HG02885 (cell line): ENCODE data around the gene COL13A1.

Source experiments
- ATAC-seq: cut with Tn5 transposase; IDR thresholded peaks from one replicate; pipeline ENCODE4 v1.9.1; 2021; ENCODE audit warnings: mild to moderate bottlenecking; ENCODE audit not compliant: unreplicated experiment, poor library complexity

COL13A1 gene

DNA sequence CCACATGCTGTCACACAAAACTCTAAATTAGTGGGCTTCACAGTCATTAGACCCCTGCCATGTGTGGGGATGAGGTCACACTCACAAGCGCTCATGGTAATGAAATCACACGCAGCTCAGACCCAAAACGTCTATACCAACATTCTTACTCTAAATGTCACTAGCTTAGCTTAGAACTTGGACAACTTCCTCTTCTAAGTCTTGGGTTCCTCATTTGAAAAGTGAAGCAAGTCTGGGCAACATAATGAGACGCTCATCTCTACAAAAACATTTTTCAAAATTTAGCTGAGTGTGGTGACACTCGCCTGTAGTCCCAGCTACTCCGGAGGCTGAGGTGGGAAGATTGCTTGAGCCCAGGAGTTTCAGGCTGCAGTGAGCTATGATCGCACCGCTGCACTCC is 158.2 kb downstream of the COL13A1 start:
- no peak for ATAC-seq

DNA sequence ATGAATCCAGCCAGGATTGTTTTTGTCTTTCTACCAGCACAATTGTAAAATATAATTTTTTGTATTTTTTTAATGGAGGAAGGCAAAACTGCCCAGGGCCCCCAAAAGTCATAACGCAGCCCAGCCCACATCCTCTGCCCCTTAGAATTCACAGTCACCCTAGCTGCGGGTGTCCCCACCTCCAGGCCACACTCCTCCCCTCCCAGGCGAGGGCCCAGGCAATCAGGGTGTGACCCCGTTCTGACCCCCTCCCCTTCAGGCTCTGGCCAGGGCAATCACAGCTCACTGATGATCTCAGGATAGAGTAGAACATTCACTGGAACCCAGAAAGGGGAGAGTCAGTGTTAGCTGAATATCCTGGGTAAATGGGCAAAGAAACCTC is 158.9 kb downstream of the COL13A1 start:
- no peak for ATAC-seq

DNA sequence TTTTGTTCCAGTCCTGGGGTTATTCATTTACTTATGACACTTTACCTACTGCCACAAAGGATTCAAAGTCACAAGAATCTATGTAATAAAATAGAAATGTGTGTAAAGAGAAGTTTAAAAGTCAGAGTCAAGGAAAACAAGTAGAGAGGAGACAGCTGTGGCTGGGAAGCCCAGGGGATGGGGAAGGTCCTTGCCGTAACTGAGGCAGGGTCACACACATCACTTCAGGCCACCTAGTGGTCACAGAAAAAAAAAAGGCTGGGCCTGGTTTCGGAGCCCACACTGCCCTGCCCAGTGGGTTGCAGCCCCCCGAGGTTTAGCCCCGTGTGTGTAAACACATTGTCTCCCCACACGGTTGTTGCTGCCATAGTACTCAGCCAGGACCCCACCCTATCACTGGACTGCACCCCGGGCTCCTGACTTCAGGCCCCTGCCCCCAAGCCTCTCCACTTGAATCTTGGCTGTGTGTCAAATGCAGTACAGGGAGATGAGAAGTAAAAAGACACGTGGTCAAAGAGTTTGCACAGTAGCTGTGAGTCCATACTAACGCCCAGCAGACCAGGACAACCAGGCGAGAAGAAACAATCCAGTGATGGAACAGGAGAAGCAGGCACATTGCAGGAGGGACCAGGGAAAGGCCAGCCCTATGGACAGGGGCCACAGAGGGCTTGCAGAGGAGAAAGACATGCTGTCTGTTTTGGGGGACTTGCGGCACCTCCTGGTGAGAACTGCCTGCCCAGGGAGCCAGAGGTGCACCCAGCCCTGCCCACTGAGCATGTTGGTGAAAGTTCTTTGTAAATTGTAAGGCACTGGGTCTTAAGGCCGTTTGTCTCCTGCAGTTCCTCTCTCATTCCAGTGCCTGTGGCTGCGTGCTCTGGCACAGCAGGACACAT is 159.5 kb downstream of the COL13A1 start:
- no peak for ATAC-seq

- no peak for ATAC-seq
Measured at GRCh38 chr10:69961881-69962745, 160.4 kb downstream of the COL13A1 start.

DNA sequence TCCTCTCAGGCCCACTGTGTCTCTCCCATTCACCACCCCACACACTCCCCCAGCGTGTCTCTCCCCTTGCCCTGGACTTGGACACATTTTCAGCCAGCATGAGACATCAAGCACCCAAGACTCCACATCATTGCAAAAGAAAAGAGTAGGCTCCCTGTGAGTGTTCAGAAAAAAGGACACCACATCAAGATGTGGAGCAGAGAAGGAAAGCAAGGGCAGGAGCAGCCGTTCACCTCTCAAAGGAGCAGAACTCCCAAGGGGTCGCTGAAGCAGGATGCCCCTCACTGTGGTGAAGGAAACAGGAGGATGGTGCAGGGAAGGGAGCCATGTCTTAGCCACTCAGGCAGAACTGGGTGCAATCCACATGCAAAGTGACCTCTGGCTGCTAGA is 161.0 kb downstream of the COL13A1 start:
- ATAC-seq: no peak

DNA sequence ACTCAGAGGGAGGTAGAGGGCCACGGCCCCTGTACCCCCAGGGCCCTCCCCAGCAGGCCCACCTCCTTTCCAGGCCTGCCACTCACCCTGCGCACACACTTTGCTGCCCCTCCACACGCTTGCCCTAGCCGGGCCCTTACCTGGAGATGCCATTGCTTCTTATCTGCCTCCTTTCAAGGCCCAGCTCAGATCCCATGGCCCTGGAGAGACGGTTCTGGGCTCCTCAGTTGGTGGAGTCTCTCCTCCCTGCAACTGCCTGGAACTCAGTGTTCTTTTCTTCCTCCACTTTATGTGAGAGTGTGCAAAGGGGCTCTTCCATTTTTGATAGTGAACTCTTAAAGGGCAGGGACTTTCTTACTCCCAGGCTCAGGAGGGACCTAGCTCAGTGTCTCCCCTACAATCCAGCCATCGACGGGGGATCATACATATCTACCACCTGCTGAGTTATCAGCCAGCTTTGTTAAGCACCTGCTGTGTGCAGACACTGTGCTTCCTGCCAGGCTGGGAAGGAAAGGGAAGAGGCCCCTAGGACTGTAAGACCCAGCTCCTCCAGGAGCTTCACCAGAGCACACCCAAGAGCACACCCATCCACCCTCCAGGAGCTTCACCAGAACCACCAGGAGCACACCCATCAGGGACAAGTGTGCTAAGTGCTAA is 161.6 kb downstream of the COL13A1 start:
- no peak for ATAC-seq

DNA sequence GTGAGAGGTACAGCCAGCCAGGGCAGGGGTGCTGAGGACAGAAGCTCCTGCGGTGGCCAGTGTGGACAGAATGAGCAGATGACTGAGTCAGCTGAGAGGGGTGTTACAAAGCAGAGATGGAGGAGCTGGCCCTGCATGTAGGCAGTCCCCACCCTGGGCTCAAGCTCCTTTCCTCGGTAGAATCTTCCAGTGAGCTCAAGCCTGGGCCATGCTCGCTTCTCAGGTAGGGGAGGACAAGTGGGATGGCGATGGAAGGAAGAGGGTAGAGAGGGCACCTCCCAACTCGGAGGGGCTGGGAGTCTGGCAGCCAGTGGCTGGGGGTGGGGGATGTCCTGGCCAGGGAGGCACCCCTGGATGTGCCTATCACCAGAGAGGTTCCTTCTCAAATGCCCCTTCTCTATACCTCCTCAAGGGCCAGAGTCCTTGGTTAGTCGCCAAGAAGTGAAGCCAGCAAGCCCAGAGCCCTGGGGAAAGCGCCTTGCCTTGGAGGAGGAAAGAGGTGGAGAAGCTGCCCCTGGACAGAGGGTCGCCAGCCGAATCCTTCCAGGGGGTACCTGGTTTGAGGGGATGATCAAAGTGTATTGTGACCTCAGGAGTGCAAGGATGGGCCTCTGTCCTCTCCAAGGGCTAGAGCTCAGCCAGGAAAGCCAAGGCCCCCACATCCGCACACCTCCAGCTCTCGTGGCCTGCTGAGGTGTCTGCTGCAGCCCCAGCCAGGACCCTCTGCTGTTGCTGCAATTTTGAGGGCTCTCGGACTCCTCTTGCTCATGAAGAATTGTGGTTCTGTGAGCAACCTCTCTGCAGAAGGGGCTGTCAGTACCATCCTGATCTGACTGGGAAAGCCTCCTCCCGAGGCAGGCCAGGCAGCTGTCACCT is 162.4 kb downstream of the COL13A1 start:
- no peak for ATAC-seq

DNA sequence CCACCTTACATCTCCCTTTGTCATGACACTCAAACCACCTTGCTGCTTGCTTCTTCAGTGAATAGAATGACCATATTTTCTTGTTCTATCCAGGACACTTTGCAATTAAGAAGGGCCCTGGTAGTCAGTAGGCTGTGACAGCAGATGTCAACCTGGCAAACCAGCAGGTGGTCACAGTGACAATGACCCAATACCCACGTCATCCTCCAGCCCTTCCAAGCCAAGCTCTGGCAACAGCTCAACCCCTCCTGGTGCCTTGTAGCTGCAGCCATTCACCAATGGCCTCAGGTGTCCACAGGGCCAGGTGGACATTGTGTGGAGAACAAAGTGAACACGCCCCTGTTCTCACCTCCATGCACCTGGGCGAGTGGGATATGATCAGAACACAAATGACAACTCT is 163.4 kb downstream of the COL13A1 start:
- ATAC-seq: no peak

DNA sequence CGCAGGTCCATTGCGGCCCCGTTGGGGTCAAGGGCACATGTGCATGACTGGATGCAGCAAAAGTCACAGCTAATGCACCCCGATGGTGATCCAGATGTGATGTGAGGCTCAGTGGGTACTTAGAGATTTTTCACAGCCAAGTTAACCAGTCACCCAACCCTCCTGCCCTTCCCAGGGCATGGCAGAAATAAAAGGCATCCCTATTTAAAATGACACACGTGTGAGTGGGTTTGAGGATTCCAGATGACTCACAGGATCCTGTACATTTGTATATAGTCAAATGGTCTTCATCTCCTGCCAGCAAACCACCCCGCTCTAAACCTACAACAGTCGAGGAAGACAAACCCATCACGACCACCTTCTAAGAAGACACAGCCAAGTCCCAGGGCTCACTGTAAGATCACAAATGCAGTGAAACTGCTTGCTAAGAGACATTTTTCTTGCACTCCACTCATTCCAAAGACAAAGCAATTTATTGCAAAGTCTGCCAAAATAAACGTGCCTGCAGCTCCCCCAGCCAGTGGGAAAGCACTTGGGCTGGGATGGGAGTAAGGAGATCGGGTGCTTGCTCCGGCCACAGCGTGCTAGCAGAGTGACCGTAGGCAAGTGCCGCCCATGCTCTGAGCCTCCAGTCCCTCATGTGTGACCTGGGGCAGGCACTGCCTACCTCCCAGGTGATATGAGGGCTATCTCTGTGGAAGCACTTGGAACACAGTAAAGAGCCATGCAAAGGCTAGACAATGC is 164.4 kb downstream of the COL13A1 start:
- ATAC-seq: no peak

DNA sequence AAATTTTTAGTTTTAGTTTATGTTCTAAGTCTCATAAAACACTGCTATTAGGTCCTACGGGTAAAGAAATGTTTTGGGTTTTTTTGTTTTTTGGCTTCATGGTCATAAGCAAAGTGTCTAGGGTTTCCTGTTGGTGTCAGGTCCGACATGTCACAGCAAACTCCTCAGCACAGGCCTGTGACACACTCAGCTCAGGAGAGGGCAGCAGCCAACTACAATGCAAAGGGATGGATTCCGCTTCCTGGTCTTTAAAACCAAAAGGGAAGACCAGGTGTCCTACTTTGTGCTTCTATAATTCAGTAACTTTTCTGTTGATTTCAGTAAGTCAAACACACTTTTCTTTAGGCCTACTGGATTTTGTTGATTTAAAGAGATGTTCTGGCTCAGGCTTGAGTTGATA is 167.1 kb downstream of the COL13A1 start:
- ATAC-seq: no peak

GRCh38 chr10:69969977-69970376 is 168.3 kb downstream of the COL13A1 start:
- ATAC-seq: no peak

- ATAC-seq: no peak
Measured at GRCh38 chr10:69972981-69973397, 171.3 kb downstream of the COL13A1 start.

GRCh38 chr10:69973678-69974077 is 172.0 kb downstream of the COL13A1 start:
- no peak for ATAC-seq

DNA sequence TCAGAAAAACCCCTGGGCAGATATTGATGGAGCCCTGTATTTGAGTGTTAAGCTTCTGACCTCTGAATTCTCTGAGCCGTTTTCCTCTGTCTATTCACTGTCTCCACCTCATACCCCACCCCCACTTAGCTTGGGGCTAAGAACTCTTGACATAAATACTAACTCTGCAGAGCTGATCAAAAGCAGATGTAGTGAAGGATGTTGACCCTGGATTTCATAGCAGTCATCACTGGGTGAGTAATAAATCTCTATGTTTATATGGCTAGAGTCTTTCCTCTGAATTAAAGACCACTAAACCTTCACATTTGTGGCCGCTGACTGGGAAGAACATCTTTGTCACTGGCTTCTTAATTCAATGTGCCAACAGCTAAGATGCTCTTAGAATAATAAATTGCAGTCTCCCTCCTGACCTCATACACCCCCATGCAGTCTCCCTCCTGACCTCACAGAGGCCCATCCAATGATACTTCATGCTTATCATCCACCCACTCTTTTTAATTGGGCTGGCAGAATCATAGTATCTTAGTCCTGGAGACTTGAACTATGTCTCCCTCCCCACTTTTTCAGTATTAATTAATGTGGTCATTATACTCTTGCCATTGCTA is 172.9 kb downstream of the COL13A1 start:
- ATAC-seq: no peak

DNA sequence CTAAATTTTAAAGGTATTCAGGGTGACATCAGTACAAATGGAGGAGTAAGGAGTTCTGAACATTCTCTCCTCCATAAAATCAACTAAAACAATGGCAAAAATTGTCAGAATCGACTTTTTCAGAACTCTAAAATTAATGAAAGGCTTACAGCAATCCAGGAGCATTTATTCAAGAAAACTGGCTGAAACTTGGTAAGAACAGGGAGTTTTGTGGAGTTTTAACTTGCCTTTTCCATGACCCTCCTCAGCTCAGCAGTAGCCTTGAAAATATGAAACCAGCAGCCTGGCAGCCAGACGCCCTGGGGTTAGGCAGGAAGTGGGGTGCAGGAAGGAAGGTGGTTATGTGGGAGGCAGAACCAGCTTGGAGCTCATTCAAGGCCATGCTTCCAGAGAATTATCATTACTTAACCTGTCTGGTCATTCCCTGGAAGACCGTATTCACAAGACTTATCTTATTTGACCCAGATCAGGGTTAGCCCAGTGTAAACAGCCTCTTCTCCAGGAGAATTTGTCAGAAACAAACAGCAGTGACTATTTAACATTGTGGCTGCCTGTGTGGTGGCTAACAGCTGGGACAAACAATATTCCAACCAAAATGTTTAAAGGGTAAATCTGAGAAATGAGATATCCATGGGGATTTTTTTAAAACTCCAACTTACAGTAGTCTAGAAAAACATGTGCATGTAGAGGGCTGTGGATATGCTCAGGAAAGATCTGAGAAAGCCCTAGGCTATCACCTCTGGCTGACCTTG is 175.3 kb downstream of the COL13A1 start:
- no peak for ATAC-seq

GRCh38 chr10:69979174-69979573 is 177.5 kb downstream of the COL13A1 start:
- ATAC-seq: no peak

- ATAC-seq: no peak
Measured at GRCh38 chr10:69980672-69981071, 179.0 kb downstream of the COL13A1 start.

DNA sequence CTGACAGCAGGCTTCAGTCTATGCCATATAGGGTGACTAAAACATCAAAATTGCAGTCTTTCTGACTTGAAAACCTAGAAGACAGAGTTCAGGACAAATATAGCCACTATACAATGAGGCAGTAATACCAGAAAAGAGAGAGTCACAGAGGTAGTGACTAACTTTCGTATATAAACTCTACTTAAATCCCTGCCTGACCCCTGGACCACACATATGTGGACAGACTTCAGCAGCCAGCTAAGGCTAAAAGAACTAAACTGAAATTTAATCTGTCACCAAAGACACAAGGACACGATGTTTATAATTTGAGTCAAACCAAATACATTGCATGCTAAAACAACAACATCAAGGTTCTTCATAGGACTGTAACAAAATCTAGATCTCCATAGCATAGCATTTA is 186.4 kb downstream of the COL13A1 start:
- no peak for ATAC-seq
